Stimulated activated CD4-positive, alpha-beta T cell treated with anti-CD3 and anti-CD28 coated beads, Interleukin-15, amount 100 ng/mL, for 48 hours (primary cell): ENCODE measurements around the gene MUC5AC.

Experiments
- DNase-seq, 2 donors: peaks; one replicate each; pipeline ENCODE4 v3.0.0-alpha.2; 2020; ENCODE audit warnings: low read depth in 2 of 2

Gene MUC5AC

GRCh38 chr11:1224111-1224490 lies 66.3 kb downstream of the MUC5AC start:
- no peak for DNase-seq

- no peak for DNase-seq
Observed at GRCh38 chr11:1224491-1225385, 67.0 kb downstream of the MUC5AC start.

- DNase-seq, result no peak
Observed at GRCh38 chr11:1225386-1226225, 67.9 kb downstream of the MUC5AC start.

DNA sequence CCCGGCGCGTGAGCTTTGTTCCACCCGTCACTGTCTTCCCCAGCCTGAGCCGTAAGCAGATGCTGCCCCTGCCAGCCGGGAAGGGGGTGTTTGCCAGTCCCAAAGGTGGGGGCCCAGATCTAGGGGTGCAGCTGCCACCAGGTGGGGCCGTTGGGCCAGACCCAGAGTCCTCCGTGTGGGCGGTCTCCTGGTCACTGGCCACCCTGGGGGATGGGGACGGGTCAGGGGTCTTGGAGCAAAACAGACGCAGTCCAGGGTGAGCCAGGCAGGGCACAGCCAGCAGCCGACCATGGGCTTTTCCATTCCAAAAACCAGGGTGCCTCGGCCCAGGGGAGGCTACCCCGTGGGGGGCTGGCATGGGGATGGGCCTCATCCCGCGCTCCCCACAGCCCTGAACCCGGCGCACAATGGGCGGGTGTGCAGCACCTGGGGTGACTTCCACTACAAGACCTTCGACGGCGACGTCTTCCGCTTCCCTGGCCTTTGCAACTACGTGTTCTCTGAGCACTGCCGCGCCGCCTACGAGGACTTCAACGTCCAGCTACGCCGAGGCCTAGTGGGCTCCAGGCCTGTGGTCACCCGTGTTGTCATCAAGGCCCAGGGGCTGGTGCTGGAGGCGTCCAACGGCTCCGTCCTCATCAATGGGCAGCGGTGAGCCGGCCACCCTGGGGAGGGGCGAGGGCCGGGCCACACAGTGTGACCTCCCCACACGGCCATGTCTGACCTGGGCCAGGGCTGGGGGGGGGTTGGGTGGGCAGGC lies 68.7 kb downstream of the MUC5AC start:
- DNase-seq, result no peak

GRCh38 chr11:1226986-1227550 lies 69.3 kb downstream of the MUC5AC start:
- no peak for DNase-seq

- DNase-seq, result no peak
Observed at GRCh38 chr11:1227551-1228100, 69.9 kb downstream of the MUC5AC start.

- no peak for DNase-seq
Observed at GRCh38 chr11:1228101-1228821, 70.5 kb downstream of the MUC5AC start.

DNA sequence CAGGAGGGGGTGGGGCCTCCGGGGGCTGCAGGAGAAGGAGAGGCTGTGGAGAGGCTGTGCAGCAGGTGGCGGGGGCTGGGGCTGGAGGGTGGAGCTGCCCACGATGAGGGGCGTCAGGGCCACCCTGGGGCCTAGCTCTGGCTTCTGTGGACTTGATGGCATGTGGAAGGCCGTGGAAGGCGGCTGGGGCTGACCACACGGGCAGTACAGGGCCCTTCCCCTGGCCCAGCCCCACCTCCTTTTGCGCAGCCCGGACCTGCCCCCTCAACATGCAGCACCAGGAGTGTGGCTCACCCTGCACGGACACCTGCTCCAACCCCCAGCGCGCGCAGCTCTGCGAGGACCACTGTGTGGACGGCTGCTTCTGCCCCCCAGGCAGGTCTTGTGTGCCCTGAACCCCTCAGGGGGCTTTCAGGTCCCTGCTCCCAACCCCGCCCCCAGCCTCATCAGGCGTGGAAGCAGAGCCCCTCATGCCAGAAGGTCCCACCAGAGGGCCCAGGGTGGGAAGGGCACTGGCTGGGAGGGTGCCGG lies 71.2 kb downstream of the MUC5AC start:
- DNase-seq, result no peak

DNA sequence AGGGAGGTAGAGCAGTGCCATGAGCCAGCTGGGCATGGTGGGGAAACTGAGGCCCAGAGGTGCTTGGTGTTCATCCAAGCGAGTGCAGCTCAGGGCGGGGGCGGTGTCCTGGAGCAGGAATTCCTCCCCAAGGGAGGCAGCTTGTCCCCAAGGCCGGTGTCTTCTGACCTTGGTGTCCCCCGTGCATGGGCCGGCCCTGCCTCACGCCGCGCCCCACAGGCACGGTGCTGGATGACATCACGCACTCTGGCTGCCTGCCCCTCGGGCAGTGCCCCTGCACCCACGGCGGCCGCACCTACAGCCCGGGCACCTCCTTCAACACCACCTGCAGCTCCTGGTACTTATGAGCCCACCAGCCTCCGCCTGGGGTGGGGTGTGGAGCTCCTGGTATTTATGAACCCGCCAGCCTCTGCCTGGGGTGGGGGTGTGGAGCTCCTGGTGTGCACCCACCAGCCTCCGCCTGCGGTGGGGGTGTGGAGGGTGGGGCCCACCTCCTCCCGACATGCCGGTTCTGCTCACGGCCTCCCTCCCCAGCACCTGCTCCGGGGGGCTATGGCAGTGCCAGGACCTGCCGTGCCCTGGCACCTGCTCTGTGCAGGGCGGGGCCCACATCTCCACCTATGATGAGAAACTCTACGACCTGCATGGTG lies 71.8 kb downstream of the MUC5AC start:
- no peak for DNase-seq

DNA sequence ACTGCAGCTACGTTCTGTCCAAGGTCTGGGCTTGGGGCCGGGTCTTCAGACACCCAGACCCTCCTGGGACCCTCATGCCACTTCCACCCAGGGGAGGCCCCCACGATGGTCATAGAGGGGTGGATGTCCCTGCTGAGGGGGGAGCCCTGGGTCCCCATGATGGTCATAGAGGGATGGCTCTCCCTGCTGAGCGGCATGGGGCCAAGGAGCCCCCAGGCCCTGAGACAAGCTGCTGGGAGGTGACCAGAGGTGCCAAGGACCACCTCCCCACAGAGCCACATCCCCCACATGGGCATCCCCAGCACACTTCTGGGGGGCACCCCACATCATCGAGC lies 72.3 kb downstream of the MUC5AC start:
- no peak for DNase-seq

DNA sequence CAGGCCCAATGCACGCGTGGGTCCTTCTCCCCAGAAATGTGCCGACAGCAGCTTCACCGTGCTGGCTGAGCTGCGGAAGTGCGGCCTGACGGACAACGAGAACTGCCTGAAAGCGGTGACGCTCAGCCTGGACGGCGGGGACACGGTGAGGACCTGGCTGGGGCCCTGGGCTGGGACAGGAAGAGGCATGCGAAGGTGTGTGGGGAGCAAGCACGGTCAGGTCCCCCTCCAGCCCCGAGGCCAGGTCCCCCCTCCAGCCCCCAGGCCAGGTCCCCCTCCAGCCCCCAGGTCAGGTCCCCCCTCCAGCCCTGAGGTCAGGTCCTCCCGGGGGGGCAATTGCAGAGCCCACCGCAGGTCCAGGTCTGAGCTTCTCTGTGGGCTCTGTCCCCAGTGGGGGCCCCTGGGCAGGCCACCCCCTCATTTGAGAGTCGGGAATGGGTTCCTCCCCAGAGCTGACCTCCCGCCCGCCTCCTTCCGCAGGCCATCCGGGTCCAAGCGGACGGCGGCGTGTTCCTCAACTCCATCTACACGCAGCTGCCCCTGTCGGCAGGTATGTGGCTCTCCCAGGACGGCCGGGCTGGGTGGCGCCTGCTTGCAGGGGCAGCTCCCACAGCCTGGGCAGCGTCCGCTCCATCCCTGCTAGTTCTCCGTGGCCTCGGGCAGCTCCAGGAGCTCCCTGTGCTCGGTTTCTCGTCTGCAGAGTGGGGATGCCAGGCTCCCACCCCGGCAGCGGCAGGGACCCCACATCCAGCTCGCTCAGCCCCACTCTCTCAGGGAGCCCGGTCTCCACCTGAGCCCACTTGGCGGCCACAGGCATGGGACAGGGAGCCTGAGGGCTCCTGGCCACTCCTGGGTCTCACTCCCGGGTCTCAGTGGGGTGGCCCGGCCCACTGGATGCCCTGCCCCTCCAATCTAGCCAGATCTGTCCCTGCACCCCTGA lies 73.0 kb downstream of the MUC5AC start:
- DNase-seq, result no peak

GRCh38 chr11:1231396-1232020 lies 73.8 kb downstream of the MUC5AC start:
- no peak for DNase-seq

DNA sequence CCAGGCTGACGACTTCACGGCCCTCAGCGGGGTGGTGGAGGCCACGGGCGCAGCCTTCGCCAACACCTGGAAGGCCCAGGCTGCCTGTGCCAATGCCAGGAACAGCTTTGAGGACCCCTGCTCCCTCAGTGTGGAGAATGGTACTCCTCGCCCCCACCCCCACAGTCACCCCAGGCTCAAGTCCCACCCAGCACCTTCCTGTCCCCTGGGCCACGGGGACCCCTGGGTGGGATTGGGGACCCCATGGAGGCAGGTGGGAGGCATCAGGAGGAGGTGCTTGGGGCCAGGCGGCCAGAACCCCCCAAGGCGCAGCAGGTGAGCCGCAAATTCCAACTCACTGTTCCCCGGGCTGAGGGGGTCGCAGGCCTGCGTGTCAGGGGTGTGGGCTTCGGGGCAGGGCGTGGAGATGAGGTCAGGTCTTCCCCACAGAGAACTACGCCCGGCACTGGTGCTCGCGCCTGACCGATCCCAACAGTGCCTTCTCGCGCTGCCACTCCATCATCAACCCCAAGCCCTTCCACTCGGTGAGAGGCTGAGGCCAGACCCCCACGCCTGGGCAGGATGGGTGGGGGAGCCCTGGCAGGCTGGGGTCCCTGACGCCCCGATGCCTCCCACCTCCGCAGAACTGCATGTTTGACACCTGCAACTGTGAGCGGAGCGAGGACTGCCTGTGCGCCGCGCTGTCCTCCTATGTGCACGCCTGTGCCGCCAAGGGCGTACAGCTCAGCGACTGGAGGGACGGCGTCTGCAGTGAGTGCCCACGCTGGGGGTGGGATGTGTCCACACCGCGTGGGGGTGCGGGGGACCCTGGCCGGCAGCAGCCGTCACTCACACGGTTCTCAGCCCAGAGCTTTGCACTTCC lies 74.5 kb downstream of the MUC5AC start:
- no peak for DNase-seq

DNA sequence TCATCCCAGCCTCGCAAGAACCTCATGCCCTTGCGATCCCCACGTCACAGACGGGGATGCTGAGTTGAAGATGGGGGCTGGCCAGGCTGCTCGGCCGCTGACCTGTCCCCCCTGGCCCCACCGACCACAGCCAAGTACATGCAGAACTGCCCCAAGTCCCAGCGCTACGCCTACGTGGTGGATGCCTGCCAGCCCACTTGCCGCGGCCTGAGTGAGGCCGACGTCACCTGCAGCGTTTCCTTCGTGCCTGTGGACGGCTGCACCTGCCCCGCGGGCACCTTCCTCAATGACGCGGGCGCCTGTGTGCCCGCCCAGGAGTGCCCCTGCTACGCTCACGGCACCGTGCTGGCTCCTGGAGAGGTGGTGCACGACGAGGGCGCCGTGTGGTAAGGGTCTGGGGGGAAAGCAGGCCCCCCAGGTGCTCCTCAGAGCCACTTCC lies 75.1 kb downstream of the MUC5AC start:
- no peak for DNase-seq

GRCh38 chr11:1233351-1234053 lies 75.7 kb downstream of the MUC5AC start:
- no peak for DNase-seq

- no peak for DNase-seq
Observed at GRCh38 chr11:1234054-1234720, 76.4 kb downstream of the MUC5AC start.
